GM19099 (cell line): Measurements from ENCODE around the gene TOR2A.

Experiments
- POLR2A ChIP-seq: IDR thresholded peaks from 3 replicates; pipeline ENCODE4 v1.6.1; 2011; ENCODE audit warnings: low read depth; ENCODE audit not compliant: insufficient read length; ENCODE audit errors: extremely low read depth

Gene TOR2A

GRCh38 chr9:127735530-127736185 is 564 bp upstream of the TOR2A start:
- no peak for TF ChIP-seq POLR2A

DNA sequence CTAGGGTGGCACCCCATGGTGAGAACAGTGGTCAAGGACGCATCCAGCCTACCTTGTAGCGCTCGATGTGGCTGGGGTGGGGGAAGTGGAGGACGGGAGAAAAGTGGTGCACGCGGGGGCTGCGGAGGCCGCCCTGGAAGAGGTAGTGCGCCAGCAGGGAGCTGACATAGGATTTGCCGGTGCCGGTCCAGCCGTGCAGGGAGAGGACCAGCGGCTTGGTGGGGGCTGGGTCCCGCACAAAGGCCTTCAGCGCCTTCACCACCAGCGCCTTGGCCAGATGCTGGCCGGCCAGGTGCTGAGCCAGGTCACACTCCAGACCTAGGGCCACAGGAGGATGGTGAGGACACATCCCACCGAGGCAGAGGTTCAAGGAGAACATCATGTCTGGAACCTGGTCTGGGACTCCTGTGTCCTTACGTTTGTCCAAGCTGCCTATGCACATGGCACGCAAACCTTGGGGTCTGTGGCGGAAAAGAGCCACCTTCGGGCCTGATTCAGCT is 797 bp downstream of the TOR2A start:
- TF ChIP-seq POLR2A = no peak

DNA sequence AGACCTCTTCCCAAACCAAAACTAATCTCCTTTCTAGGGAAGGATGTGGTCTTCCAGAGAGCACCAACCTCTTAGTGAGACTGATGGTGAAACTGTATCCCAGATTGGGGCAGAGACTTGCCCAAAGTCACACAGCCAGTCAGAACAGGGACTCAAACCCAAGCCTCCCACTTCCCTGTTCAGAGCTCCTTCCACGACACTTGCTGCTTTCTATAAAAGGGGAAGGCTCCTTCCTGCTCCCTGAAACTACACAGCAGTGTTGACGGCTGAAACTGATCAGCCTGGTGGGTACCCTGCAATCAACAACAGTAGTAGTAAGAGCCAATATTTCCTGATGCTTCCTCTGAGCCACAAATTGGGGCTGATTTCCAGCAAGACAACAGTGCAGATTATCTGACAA is 1.5 kb downstream of the TOR2A start:
- TF ChIP-seq POLR2A = no peak

- no peak for TF ChIP-seq POLR2A
These were observed 2.6 kb downstream of the TOR2A start for GRCh38 chr9:127732444-127732843.

DNA sequence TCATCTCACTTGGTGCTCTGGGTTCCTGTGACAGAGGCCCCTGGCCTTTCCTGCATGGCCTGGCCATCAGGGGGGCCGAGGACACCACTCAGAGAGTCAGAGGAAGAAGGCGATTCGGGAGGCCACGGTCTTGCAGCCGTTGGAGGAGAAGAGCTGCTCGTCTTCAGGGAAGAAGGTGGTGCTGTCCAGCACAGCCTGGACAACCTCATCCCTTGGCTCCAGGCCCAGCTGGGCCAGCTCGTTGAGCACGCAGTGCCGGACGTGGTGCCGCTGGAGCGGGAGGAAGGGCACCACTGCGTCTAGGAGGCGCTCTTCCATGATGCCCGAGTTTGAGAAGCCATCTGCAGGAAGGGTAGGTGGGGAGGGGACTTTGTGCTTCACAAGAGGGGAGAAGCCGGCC is 3.2 kb downstream of the TOR2A start:
- TF ChIP-seq POLR2A = no peak

- no peak for TF ChIP-seq POLR2A
These were observed 4.2 kb downstream of the TOR2A start for GRCh38 chr9:127730799-127731410.

DNA sequence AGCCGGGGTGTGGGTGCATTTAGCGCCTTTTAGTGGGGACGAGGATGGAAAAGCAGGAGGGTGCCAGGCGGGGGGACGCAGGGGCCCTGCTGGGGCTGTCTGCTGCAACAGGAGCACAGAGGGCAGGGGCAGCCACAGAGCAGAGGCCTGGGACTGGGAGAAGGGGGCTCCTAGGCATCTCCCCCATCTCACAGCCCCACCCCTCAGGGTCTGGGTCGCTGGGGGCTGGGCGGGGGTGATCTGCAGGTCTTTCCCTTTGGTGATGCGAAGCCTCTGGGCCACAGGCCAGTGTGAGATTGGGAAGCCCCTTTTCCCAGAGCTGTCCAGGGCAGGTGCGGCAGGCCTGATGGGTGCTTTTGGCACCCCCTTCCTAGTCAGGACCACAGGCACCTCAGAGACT is 4.8 kb downstream of the TOR2A start:
- TF ChIP-seq POLR2A = no peak

DNA sequence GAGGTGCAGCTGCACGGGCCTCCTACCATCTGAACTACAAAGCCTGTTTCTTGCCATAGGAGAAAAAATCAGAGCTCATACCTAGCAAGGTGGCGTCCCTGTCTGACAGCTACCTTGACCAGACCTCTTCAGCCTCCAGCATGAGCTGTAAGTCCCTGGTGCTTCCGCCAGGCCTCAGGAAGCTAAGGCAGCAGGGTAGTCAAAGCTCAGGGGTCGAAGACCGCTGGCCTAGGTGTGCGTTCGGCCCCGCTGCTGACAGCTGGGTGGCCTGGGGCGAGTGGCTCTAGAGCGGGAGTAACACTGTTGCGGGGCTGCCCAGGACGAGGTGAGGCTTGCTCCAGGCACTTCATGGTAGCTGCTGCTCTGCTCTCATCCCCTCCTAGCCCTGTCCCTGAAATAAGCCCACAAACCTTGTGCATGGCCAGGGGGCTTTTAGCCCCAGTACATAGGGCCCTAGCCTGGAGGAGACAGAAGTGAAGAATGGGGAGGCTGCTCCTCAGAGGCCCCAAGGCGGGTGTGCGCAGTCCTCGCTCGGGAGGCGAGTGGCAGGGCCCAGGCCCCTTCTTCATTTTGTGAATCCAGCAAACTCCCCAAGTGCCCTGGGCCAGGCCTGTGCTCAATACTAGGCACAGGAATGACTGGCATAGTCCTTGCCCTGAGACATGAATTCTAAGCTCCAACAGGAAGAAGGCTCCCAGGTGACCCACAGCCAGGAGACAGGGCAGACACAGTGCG is 5.4 kb downstream of the TOR2A start:
- TF ChIP-seq POLR2A = no peak

DNA sequence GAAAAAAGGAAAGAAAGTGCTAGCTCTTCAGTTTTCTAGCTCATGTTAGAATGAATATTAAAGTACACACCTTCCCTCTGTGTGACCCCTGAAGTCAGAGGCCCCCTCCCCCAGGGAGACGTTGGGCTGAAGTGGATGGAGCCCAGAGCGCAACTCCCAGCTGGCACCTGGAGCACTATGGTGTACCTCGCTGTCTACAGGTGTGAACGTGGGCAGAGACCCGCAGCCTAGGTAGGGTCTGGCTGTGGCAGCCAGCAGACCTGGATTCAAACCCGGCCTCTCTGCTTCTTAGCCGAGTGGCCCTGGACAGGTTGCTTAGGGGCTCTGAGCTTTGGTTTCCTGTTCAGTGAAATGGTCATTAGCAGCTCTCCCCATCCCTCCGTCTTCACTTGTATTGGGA is 6.3 kb downstream of the TOR2A start:
- no peak for TF ChIP-seq POLR2A

DNA sequence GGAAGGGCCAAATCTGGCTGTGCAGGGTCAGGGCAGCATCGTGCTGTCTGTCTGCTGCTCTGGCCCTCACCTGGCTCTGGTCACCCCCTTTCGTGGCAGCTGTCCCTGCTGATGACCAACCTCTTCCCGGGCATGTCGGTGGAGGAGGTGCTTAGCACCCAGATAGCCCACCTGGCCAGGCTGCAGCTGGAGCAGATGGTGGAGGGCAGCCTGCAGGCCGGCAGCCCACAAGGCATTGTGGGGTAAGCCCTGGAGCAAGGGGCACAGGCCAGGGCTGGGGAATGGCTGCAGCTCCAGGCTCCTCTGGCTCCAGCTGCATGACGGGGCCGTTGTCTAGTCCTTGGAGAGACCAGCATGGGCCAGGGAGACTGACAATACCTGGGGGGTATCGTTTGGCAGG is 8.2 kb downstream of the TOR2A start:
- TF ChIP-seq POLR2A = no peak

GRCh38 chr9:127724012-127724411 is 11.1 kb downstream of the TOR2A start:
- TF ChIP-seq POLR2A = no peak

- no peak for TF ChIP-seq POLR2A
These were observed 11.7 kb downstream of the TOR2A start for GRCh38 chr9:127723444-127723843.

DNA sequence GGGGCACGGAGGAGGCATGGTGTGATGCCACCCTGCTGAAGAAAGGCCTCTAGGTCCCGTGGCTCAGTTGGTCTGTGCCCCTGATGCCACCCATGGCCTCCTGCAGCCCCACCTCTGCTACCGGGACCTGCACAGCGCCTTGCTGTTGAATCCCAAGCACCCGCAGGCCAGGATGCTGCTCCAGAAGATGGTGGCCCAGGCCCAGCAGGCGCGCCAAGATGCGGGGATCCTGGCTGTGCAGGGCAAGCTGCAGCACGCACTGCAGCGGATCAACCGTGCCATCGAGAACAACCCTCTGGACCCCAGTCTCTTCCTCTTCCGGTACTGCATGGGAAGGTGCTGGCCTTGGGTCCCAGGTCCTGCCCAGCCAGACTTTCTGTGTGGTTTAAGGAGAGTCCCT is 12.1 kb downstream of the TOR2A start:
- no peak for TF ChIP-seq POLR2A

DNA sequence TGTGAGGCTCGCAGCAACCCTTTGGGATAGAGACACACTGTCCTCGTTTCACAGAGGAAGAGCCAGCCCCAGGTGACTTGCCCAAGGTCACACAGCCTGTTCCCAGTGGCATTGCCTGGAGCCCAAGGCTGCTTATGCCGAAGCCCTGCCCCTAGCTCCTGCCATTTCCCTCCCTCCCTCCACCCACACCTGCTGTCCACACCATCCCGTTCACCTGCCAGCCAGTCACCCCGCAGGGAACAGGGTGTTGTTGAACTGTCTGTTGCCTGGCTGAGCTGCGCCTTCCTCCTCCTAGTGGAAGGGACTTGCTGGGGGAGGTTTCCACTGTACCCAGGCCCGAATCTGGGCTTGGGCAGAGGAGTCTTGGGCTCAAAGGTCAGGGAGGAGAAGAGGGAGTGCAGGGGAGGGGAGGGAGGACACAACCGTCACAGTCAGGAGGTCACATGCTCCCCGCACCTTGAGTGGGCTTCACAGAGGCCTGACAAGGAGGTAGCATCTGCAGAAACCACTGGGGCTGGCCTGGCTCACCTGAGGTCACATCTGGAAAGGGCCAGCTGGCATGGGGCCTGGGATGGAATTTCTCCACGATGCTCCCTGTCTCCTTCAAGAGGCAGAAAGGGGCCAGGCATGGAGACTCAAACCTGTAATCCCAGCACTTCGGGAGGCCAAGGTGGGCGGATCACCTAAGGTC is 12.9 kb downstream of the TOR2A start:
- no peak for TF ChIP-seq POLR2A

GRCh38 chr9:127721391-127721821 is 13.7 kb downstream of the TOR2A start:
- TF ChIP-seq POLR2A = no peak
